D721Med (cell line): Measurements from ENCODE around the gene TAPBP.

Experiments used
- DNase-seq: peaks from one replicate; pipeline ENCODE4 v3.0.0; 2011; ENCODE audit warnings: low spot score; ENCODE audit not compliant: insufficient read length
- FAIRE-seq: peaks from 2 replicates; lab custom pipeline; 2011; peaks lifted over from hg19 to GRCh38; lab: Jason Lieb, UNC
- TF ChIP-seq, protein P1 (sequence below): IDR thresholded peaks from 2 replicates; pipeline ENCODE4 v1.5.1; 2012; ENCODE audit warnings: mild to moderate bottlenecking, control low read depth; ENCODE audit not compliant: insufficient read depth; ENCODE audit errors: missing control alignments

The TAPBP gene

GRCh38 chr6:33252759-33253158 is 61.1 kb downstream of the TAPBP start:
- FAIRE-seq (no peak), DNase-seq (no peak)
- TF ChIP-seq, protein P1, sequence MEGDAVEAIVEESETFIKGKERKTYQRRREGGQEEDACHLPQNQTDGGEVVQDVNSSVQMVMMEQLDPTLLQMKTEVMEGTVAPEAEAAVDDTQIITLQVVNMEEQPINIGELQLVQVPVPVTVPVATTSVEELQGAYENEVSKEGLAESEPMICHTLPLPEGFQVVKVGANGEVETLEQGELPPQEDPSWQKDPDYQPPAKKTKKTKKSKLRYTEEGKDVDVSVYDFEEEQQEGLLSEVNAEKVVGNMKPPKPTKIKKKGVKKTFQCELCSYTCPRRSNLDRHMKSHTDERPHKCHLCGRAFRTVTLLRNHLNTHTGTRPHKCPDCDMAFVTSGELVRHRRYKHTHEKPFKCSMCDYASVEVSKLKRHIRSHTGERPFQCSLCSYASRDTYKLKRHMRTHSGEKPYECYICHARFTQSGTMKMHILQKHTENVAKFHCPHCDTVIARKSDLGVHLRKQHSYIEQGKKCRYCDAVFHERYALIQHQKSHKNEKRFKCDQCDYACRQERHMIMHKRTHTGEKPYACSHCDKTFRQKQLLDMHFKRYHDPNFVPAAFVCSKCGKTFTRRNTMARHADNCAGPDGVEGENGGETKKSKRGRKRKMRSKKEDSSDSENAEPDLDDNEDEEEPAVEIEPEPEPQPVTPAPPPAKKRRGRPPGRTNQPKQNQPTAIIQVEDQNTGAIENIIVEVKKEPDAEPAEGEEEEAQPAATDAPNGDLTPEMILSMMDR = no peak

DNA sequence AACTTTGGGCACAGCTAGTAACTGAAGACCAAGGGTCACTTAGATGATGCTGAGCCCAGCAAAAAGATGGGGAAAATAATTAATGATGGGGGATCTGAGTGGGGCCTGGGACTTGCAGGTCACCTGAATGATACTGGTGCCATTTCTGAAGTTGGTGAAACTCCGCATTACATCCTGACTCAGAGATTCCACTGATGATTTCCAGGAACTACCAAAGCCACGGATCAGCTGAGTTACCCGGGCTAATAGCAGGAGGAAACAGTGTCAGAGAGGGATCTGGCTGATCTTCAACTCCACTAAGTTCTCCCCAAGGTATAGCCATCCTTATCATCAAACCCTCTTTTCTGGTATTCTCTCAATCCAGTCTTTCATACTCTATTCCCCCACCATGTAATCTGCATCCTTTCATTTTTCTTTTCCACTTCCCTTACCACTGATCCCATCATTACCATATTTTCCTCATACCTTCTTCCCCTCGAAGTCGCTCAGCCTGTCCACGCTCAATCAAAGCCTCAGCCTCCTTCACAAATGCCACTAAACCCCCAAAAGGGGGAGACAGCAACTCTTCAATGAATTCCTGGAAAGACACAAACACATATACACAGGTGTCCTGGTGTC is 62.4 kb downstream of the TAPBP start:
- FAIRE-seq = no peak
- DNase-seq = no peak
- TF ChIP-seq, protein P1 = no peak

DNA sequence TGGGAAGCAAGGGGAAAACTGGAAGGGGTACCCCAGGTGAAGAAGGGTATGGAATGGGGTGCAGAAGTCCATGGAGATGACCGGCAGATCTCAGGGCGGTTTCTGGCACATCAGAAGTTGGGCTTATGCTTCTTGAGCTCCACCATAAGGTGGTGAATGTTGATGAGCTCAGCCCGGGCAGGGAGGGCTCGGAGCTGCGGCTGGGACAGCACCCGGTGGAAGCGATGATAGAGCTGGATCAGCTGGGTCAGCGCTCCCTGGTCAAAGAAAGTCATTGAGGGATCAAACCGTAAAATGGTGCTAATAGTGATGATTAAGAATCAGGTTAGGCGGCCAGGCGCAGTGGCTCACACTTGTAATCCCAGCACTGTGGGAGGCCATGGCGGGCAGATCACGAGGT is 63.1 kb downstream of the TAPBP start:
- FAIRE-seq (no peak), DNase-seq (no peak)
- TF ChIP-seq, protein P1 = no peak

DNA sequence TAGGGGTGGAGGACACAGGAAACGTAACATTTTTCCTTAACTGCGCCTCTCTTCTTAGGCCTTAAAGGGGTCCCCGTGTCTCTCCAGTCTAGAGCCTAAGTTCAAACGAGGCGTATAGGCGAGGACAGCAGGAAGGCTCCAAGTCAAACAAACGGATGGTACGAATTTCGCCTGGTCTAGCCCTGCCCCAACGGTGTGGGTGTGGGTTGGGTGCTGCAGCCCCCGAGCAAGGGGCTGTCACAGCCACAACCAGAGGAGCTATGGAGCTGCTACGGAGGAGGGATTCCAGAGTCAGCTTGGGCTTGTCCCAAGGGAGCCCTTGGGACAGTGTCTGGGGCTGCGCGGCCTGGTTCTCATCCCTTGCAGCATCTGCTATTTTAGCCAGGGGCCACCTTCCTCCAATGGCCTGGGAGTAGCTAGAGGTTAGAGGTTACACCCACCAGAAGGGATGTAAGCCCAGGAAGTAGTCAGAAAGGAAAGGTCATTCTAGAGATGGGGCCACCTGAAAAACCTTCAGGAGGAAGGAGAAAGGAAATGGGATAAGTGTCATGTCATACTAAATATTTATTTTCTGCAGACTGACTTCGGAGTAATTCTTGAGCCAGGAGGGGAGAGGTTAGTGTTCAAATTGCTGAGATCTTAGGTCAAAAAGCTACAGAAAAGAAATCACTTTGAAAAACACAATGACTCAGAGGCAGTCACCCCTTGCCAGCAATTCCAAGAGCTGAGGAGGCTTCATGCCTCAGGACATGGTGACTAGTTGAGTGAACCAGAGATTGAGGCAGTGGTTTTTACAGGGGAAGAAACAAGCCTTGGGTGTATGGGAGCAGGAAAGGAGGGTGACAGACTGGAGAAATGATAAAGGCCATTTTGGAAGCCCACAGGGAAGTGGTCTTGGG is 63.9 kb downstream of the TAPBP start:
- DNase-seq (no peak), FAIRE-seq (no peak)
- TF ChIP-seq, protein P1 = no peak
